Esophagus (tissue), 2 donors: Measurements from ENCODE around the gene CKS2. TPM values are rescaled to one million over a fixed set of nuclear protein-coding genes. Genes with fewer than 3 reads are reported as not detected.
"Not testable (repeated sequence)": the region's sequence is repeated elsewhere in the genome, so short reads cannot be mapped to it uniquely, and the experiment has no call there.

Source experiments
- H3K27ac ChIP-seq, 2 donors: one replicate each; pipeline ENCODE4 v1.5.1; 2013; ENCODE audit warnings: low read depth in 2 of 2, mild to moderate bottlenecking in 2 of 2, inconsistent platforms in 1 of 2, low read length in 1 of 2, moderate library complexity in 1 of 2
- H3K27me3 ChIP-seq, 2 donors: one replicate each; pipeline ENCODE4 v1.6.1; 2013; ENCODE audit warnings: low read length in 2 of 2, control low read depth in 1 of 2, mild to moderate bottlenecking in 1 of 2; ENCODE audit not compliant: insufficient read depth in 2 of 2, control insufficient read depth in 1 of 2
- H3K36me3 ChIP-seq, 2 donors: one replicate each; pipeline ENCODE4 v1.6.1; 2013; ENCODE audit warnings: low read length in 1 of 2; ENCODE audit not compliant: control insufficient read depth in 2 of 2, insufficient read depth in 2 of 2
- H3K4me1 ChIP-seq, 2 donors: one replicate each; pipeline ENCODE4 v1.6.1; 2013; ENCODE audit warnings: low read length in 1 of 2; ENCODE audit not compliant: control insufficient read depth in 2 of 2, insufficient read depth in 2 of 2
- H3K4me3 ChIP-seq, 2 donors: one replicate each; pipeline ENCODE4 v1.5.1; 2013; ENCODE audit warnings: low read length in 2 of 2, mild to moderate bottlenecking in 2 of 2, low read depth in 1 of 2, moderate library complexity in 1 of 2
- H3K9me3 ChIP-seq, 2 donors: one replicate each; pipeline ENCODE4 v1.6.1; 2013; ENCODE audit warnings: mild to moderate bottlenecking in 2 of 2, low read depth in 1 of 2, low read length in 1 of 2, moderate library complexity in 1 of 2; ENCODE audit not compliant: control insufficient read depth in 2 of 2, insufficient read depth in 1 of 2
- whole genome bisulfite sequencing, 2 donors: extraction: QIAGEN DNeasy Blood & Tissue Kit; methylation state at CpG; one replicate each; pipeline ENCODE4 v1.1.7; 2013; 5-methylcytosine and 5-hydroxymethylcytosine counted together
- polyA plus RNA-seq, 2 donors: library from polyadenylated mRNA; stranded (reverse); fragments of 200-250 nt; gene quantifications; one replicate each; pipeline ENCODE4 v1.2.3, GENCODE V29; 2013
- donor health status: healthy with polysubstance abuse.
- donor health status: Bipolar disorder and iron deficiency.

The CKS2 gene
- polyA plus RNA-seq, 2 donors: 74.8 to 81.6 TPM

GRCh38 chr9:89343812-89344211 lies 32.8 kb downstream of the CKS2 start:
- H3K27me3 ChIP-seq, H3K9me3 ChIP-seq, H3K4me3 ChIP-seq, H3K4me1 ChIP-seq, H3K27ac ChIP-seq: not testable (repeated sequence)
- 89 to 91% methylated on average over 7 of the region's 7 CpGs for WGBS, 2 donors
- H3K36me3 ChIP-seq: peaks cover 22 to 39% of the 10 kb centered on the region in 2 donors

GRCh38 chr9:89345476-89345875 lies 34.5 kb downstream of the CKS2 start:
- no peak overlapping the region for H3K4me3 ChIP-seq
- no peaks in the 10 kb centered on the region for H3K4me1 ChIP-seq
- H3K27ac ChIP-seq: no peak overlapping the region
- 97 to 98% methylated on average over 5 of the region's 5 CpGs for WGBS, 2 donors
- peaks cover 26 to 48% of the 10 kb centered on the region in 2 donors for H3K36me3 ChIP-seq
- H3K9me3 ChIP-seq: no peaks in the 10 kb centered on the region
- H3K27me3 ChIP-seq: no peaks in the 10 kb centered on the region

GRCh38 chr9:89346696-89347095 lies 35.7 kb downstream of the CKS2 start:
- H3K9me3 ChIP-seq: no peaks in the 10 kb centered on the region
- H3K27me3 ChIP-seq: no peaks in the 10 kb centered on the region
- H3K27ac ChIP-seq: no peak overlapping the region
- 78 to 81% methylated on average over 9 of the region's 9 CpGs for WGBS, 2 donors
- no peak overlapping the region for H3K4me3 ChIP-seq
- no peaks in the 10 kb centered on the region for H3K4me1 ChIP-seq
- peaks cover 38 to 58% of the 10 kb centered on the region in 2 donors for H3K36me3 ChIP-seq

- Histone ChIP-seq H3K27ac (no peak overlapping the region), H3K4me1 (no peaks in the 10 kb centered on the region), H3K4me3 (no peak overlapping the region), H3K36me3 (peaks cover 42 to 57% of the 10 kb centered on the region in 2 donors), H3K9me3 (no peaks in the 10 kb centered on the region), H3K27me3 (no peaks in the 10 kb centered on the region)
- 73 to 85% methylated on average over 5 of the region's 5 CpGs for WGBS, 2 donors
These were observed 36.7 kb downstream of the CKS2 start for GRCh38 chr9:89347651-89348050.

- Histone ChIP-seq H3K36me3 (peaks cover 46 to 65% of the 10 kb centered on the region in 2 donors), H3K27ac (no peak overlapping the region), H3K4me1 (no peaks in the 10 kb centered on the region), H3K4me3 (no peak overlapping the region), H3K9me3 (no peaks in the 10 kb centered on the region), H3K27me3 (no peaks in the 10 kb centered on the region)
- WGBS, 2 donors: 92 to 96% methylated on average over 6 of the region's 6 CpGs
These were observed 38.6 kb downstream of the CKS2 start for GRCh38 chr9:89349607-89350006.

- Histone ChIP-seq H3K9me3 (no peaks in the 10 kb centered on the region), H3K4me3 (no peak overlapping the region), H3K4me1 (no peaks in the 10 kb centered on the region), H3K27me3 (no peaks in the 10 kb centered on the region), H3K36me3 (peaks cover 46 to 62% of the 10 kb centered on the region in 2 donors), H3K27ac (no peak overlapping the region)
- WGBS, 2 donors: 68 to 92% methylated on average over 2 of the region's 2 CpGs
These were observed 40.1 kb downstream of the CKS2 start for GRCh38 chr9:89350988-89351557.

GRCh38 chr9:89351584-89352300 lies 40.7 kb downstream of the CKS2 start:
- H3K27ac ChIP-seq: no peak overlapping the region
- H3K4me3 ChIP-seq: no peak overlapping the region
- no peaks in the 10 kb centered on the region for H3K9me3 ChIP-seq
- H3K4me1 ChIP-seq: no peaks in the 10 kb centered on the region
- WGBS, 2 donors: 93 to 95% methylated on average over 6 of the region's 6 CpGs
- H3K27me3 ChIP-seq: no peaks in the 10 kb centered on the region
- H3K36me3 ChIP-seq: peaks cover 42 to 61% of the 10 kb centered on the region in 2 donors

- Histone ChIP-seq H3K4me3 (no peak overlapping the region), H3K27ac (no peak overlapping the region), H3K36me3 (peaks cover 36 to 62% of the 10 kb centered on the region in 2 donors), H3K4me1 (no peaks in the 10 kb centered on the region), H3K9me3 (no peaks in the 10 kb centered on the region), H3K27me3 (no peaks in the 10 kb centered on the region)
- WGBS, 2 donors: 52 to 62% methylated on average over 3 of the region's 3 CpGs
These were observed 41.5 kb downstream of the CKS2 start for GRCh38 chr9:89352451-89352850.

- Histone ChIP-seq H3K4me1 (no peaks in the 10 kb centered on the region), H3K9me3 (no peaks in the 10 kb centered on the region), H3K27ac (no peak overlapping the region), H3K27me3 (no peaks in the 10 kb centered on the region), H3K4me3 (no peak overlapping the region), H3K36me3 (peaks cover 36 to 64% of the 10 kb centered on the region in 2 donors)
- WGBS, 2 donors: 90 to 94% methylated on average over 8 of the region's 8 CpGs
These were observed 42.1 kb downstream of the CKS2 start for GRCh38 chr9:89352874-89353649.
